GM23338 (cell line): ENCODE results near the gene DCN. TPM values are rescaled to one million over a fixed set of nuclear protein-coding genes. Genes with fewer than 3 reads are reported as not detected.

Experiments used
- ATAC-seq: fragments of 200-7000 bp; cut with Tn5 transposase; 3 replicates; pipeline ENCODE4 v1.9.1; 2020
- DNase-seq: peaks from one replicate; pipeline ENCODE4 v3.0.0-alpha.2; 2015; ENCODE audit warnings: low spot score
- H2AFZ ChIP-seq: fragments of 200-600 bp; sonication (generic); 2 replicates; pipeline ENCODE4 v1.8.0; 2016; ENCODE audit warnings: antibody characterized with exemption, mild to moderate bottlenecking, moderate library complexity
- H3F3A ChIP-seq: fragments of 200-600 bp; sonication (generic); replicated peaks from 2 replicates; pipeline ENCODE4 v1.8.0; 2017; ENCODE audit warnings: antibody characterized with exemption, mixed run types, low read depth
- H3K27ac ChIP-seq: fragments of 200-600 bp; sonication (generic); 2 replicates; pipeline ENCODE4 v1.6.1; 2016; ENCODE audit warnings: low read depth
- H3K27me3 ChIP-seq: fragments of 200-600 bp; sonication (generic); 2 replicates; pipeline ENCODE4 v1.8.0; 2016; ENCODE audit warnings: mild to moderate bottlenecking, mixed run types, moderate library complexity; ENCODE audit not compliant: insufficient read depth
- H3K36me3 ChIP-seq: fragments of 200-600 bp; sonication (generic); 2 replicates; pipeline ENCODE4 v1.8.0; 2016; ENCODE audit warnings: mild to moderate bottlenecking; ENCODE audit not compliant: insufficient read depth
- H3K4me1 ChIP-seq: fragments of 200-600 bp; sonication (generic); 2 replicates; pipeline ENCODE4 v1.8.0; 2016; ENCODE audit warnings: mild to moderate bottlenecking, moderate library complexity; ENCODE audit not compliant: insufficient read depth
- H3K4me2 ChIP-seq: fragments of 200-600 bp; sonication (generic); 2 replicates; pipeline ENCODE4 v1.7.1; 2017; ENCODE audit warnings: mixed run types
- H3K4me3 ChIP-seq: fragments of 200-600 bp; sonication (generic); 2 replicates; pipeline ENCODE4 v1.6.1; 2016; ENCODE audit warnings: mixed run types
- H3K79me2 ChIP-seq: fragments of 200-600 bp; sonication (generic); replicated peaks from 2 replicates; pipeline ENCODE4 v1.8.0; 2017; ENCODE audit warnings: mild to moderate bottlenecking; ENCODE audit not compliant: insufficient read depth
- H3K9me2 ChIP-seq: fragments of 200-600 bp; sonication (generic); 2 replicates; pipeline ENCODE4 v1.8.0; 2017; ENCODE audit not compliant: insufficient read depth
- H4K20me1 ChIP-seq: fragments of 200-600 bp; sonication (generic); replicated peaks from 2 replicates; pipeline ENCODE4 v1.8.0; 2017; ENCODE audit warnings: mild to moderate bottlenecking; ENCODE audit not compliant: insufficient read depth
- H3K27ac Mint-ChIP-seq: 2 replicates; pipeline ENCODE4 v1.8.0; 2020; ENCODE audit warnings: inconsistent platforms, mild to moderate bottlenecking, moderate library complexity, mixed read lengths
- H3K27me3 Mint-ChIP-seq: 3 replicates; pipeline ENCODE4 v1.8.0; 2022; ENCODE audit warnings: low read depth, mild to moderate bottlenecking, moderate library complexity, mixed read lengths, inconsistent platforms; ENCODE audit not compliant: insufficient read depth, poor library complexity
- H3K36me3 Mint-ChIP-seq: 3 replicates; pipeline ENCODE4 v1.8.0; 2021; ENCODE audit warnings: low read depth, mild to moderate bottlenecking, inconsistent platforms, moderate library complexity, mixed read lengths
- H3K4me1 Mint-ChIP-seq: 3 replicates; pipeline ENCODE4 v1.8.0; 2020; ENCODE audit warnings: mild to moderate bottlenecking, inconsistent platforms, mixed read lengths
- H3K4me3 Mint-ChIP-seq: 3 replicates; pipeline ENCODE4 v1.8.0; 2021; ENCODE audit warnings: moderate library complexity, mild to moderate bottlenecking, inconsistent platforms, mixed read lengths
- H3K9me3 Mint-ChIP-seq: 3 replicates; pipeline ENCODE4 v1.8.0; 2020; ENCODE audit warnings: moderate library complexity, mild to moderate bottlenecking, inconsistent platforms, mixed read lengths
- CREB1 ChIP-seq: fragments of 250-450 bp; sonication (Bioruptor Pico); IDR thresholded peaks from 2 replicates; pipeline ENCODE4 v1.5.0; 2020; ENCODE audit warnings: low read depth, mild to moderate bottlenecking, moderate library complexity
- CTCF ChIP-seq, 2 experiments: fragments of 200-600 bp in 1 of 2; sonication (generic) in 1 of 2; conservative IDR thresholded peaks; 2 replicates each; pipeline versions ENCODE4 v1.5.1 to v1.6.1; 2016 to 2017; ENCODE audit warnings: antibody characterized with exemption in 2 of 2, low read depth in 2 of 2, mild to moderate bottlenecking in 2 of 2, moderate library complexity in 1 of 2
- ETS1 ChIP-seq: IDR thresholded peaks from 2 replicates; pipeline ENCODE4 v1.6.1; 2016; ENCODE audit warnings: antibody characterized with exemption
- EZH2 ChIP-seq: fragments of 200-600 bp; sonication (generic); IDR thresholded peaks from one replicate; pipeline ENCODE4 v1.8.0; 2017; ENCODE audit warnings: antibody characterized with exemption, mild to moderate bottlenecking, low read depth; ENCODE audit not compliant: unreplicated experiment
- EZH2phosphoT487 ChIP-seq: fragments of 200-600 bp; sonication (generic); IDR thresholded peaks from one replicate; pipeline ENCODE4 v1.8.1; 2018; ENCODE audit warnings: antibody characterized with exemption; ENCODE audit not compliant: unreplicated experiment
- JUNB ChIP-seq: IDR thresholded peaks from one replicate; pipeline ENCODE4 v1.6.1; 2016; ENCODE audit warnings: antibody characterized with exemption; ENCODE audit not compliant: unreplicated experiment
- NANOG ChIP-seq: IDR thresholded peaks from 2 replicates; pipeline ENCODE4 v1.6.1; 2016; ENCODE audit warnings: antibody characterized with exemption, borderline replicate concordance
- POLR2AphosphoS5 ChIP-seq: IDR thresholded peaks from 2 replicates; pipeline ENCODE4 v1.6.1; 2016; ENCODE audit warnings: antibody characterized with exemption, low read depth
- REST ChIP-seq: IDR thresholded peaks from one replicate; pipeline ENCODE4 v1.6.1; 2018; ENCODE audit warnings: antibody characterized with exemption; ENCODE audit not compliant: unreplicated experiment
- STAT1 ChIP-seq: IDR thresholded peaks from one replicate; pipeline ENCODE4 v1.6.1; 2016; ENCODE audit warnings: antibody characterized with exemption; ENCODE audit not compliant: unreplicated experiment
- ZNF114 ChIP-seq: fragments of 250-450 bp; sonication (Bioruptor Pico); IDR thresholded peaks from 2 replicates; pipeline ENCODE4 v1.5.0; 2020; ENCODE audit warnings: mild to moderate bottlenecking, moderate library complexity
- ZNF331 ChIP-seq: fragments of 250-450 bp; sonication (Bioruptor Pico); IDR thresholded peaks from 2 replicates; pipeline ENCODE4 v1.5.0; 2020; ENCODE audit warnings: low read depth, mild to moderate bottlenecking, moderate library complexity
- ZNF462 ChIP-seq: fragments of 250-450 bp; sonication (Bioruptor Pico); IDR thresholded peaks from 2 replicates; pipeline ENCODE4 v1.5.0; 2020; ENCODE audit warnings: mild to moderate bottlenecking, moderate library complexity
- polyA plus RNA-seq: library from polyadenylated mRNA; unstranded; fragments of >200 nt; fragmentation: Nextera tagmentation; extraction: Ambion mirVana; gene quantifications from 2 replicates; pipeline ENCODE4 v1.2.1, GENCODE V29; 2016
- total RNA-seq: library from RNA; depleted of rRNA; stranded (reverse); fragments of >200 nt; shearing (Covaris generic); gene quantifications from 2 replicates; pipeline ENCODE4 v1.2.3, GENCODE V29; 2014

DCN gene
- total and polyA plus RNA-seq, 2 experiments from 2014 or later, result not detected

GRCh38 chr12:91129662-91130362 is 52.8 kb downstream of the DCN start:
- Histone ChIP-seq H3K27me3 (no peaks in the 10 kb centered on the region), H3K27ac (no peak overlapping the region), H2AFZ (no peak overlapping the region), H4K20me1 (no peaks in the 10 kb centered on the region), H3K9me2 (no peaks in the 10 kb centered on the region), H3F3A (no peaks in the 10 kb centered on the region), H3K4me1 (no peaks in the 10 kb centered on the region), H3K4me2 (no peak overlapping the region), H3K4me3 (no peak overlapping the region), H3K79me2 (no peaks in the 10 kb centered on the region), H3K36me3 (no peaks in the 10 kb centered on the region)
- H3K4me3 Mint-ChIP-seq, result no peak overlapping the region
- TF ChIP-seq ZNF331 (CRISPR knock-in tag) (no peak), REST (no peak), JUNB (no peak), ZNF462 (no peak), EZH2 (no peak), CTCF (conservative IDR thresholded peaks at IDR 0.05; ENCODE audit: low read depth in 2 of 2) (no peak), CREB1 (CRISPR knock-in tag) (no peak), NANOG (no peak), STAT1 (no peak), ETS1 (no peak), POLR2AphosphoS5 (no peak), ZNF114 (no peak), EZH2phosphoT487 (no peak)
- H3K27me3 Mint-ChIP-seq, result peaks cover 1% of the 10 kb centered on the region
- no peak for ATAC-seq
- H3K4me1 Mint-ChIP-seq, result no peaks in the 10 kb centered on the region
- H3K36me3 Mint-ChIP-seq, result no peaks in the 10 kb centered on the region
- DNase-seq, result no peak
- H3K27ac Mint-ChIP-seq, result no peak overlapping the region
- H3K9me3 Mint-ChIP-seq, result no peaks in the 10 kb centered on the region
